GM18951 (cell line): Measurements from ENCODE around the gene ADAMTS7.
"Not testable (repeated sequence)": the region's sequence is repeated elsewhere in the genome, so short reads cannot be mapped to it uniquely, and the experiment has no call there.

Experiments
- POLR2A ChIP-seq: IDR thresholded peaks from 4 replicates; pipeline ENCODE4 v1.6.1; 2011; ENCODE audit warnings: mild to moderate bottlenecking; ENCODE audit not compliant: insufficient read length, insufficient read depth; ENCODE audit errors: extremely low read depth
- in situ Hi-C: fragments of 300-500 bp; cut with MboI; formaldehyde crosslinking; loops from one replicate; pipeline ENCODE4 v1.12.0; 2022; ENCODE audit warnings: low sequenced_read_pairs, mixed read lengths, inconsistent platforms; ENCODE audit not compliant: unreplicated experiment

ADAMTS7 gene

GRCh38 chr15:78811124-78811824, at the start of gene ADAMTS7:
Gene ADAMTS7, minus strand, starts transcription at chr15:78811464. Its CDS starts 244 bp downstream, at chr15:78811220.
- TF ChIP-seq POLR2A, result no peak
- in situ Hi-C loops, result no loop called here

- no peak for TF ChIP-seq POLR2A
Observed at GRCh38 chr15:78859971-78860719, 48.9 kb upstream of the ADAMTS7 start.

GRCh38 chr15:78855746-78856145, 44.5 kb upstream of the ADAMTS7 start:
- in situ Hi-C loops, result no loop called here
- TF ChIP-seq POLR2A, result no peak

More at GRCh38 chr15:78859971-78860719, 48.9 kb upstream of the ADAMTS7 start:
- in situ Hi-C loops, result no loop called here

GRCh38 chr15:78854833-78855372, 43.6 kb upstream of the ADAMTS7 start:
- in situ Hi-C loops, result no loop called here
- TF ChIP-seq POLR2A, result no peak

GRCh38 chr15:78853500-78853899, 42.2 kb upstream of the ADAMTS7 start:
- in situ Hi-C loops, result no loop called here
- TF ChIP-seq POLR2A, result no peak

- in situ Hi-C loops, result no loop called here
- no peak for TF ChIP-seq POLR2A
Observed at GRCh38 chr15:78850941-78851755, 39.9 kb upstream of the ADAMTS7 start.

- TF ChIP-seq POLR2A, result no peak
- in situ Hi-C loops, result no loop called here
Observed at GRCh38 chr15:78850352-78850751, 39.1 kb upstream of the ADAMTS7 start.

- in situ Hi-C loops, result not testable (repeated sequence)
Observed at GRCh38 chr15:78847387-78847906, 36.2 kb upstream of the ADAMTS7 start.

- in situ Hi-C loops, result not testable (repeated sequence)
Observed at GRCh38 chr15:78846906-78847305, 35.6 kb upstream of the ADAMTS7 start.

GRCh38 chr15:78842519-78842918, 31.3 kb upstream of the ADAMTS7 start:
- no peak for TF ChIP-seq POLR2A

GRCh38 chr15:78841891-78842290, 30.6 kb upstream of the ADAMTS7 start:
- in situ Hi-C loops, result no loop called here
- no peak for TF ChIP-seq POLR2A

More at GRCh38 chr15:78842519-78842918, 31.3 kb upstream of the ADAMTS7 start:
- in situ Hi-C loops, result no loop called here

- no peak for TF ChIP-seq POLR2A
- in situ Hi-C loops, result no loop called here
Observed at GRCh38 chr15:78841376-78841706, 30.1 kb upstream of the ADAMTS7 start.
